ENCODE data around the gene AGL. TPM values are rescaled to one million over a fixed set of nuclear protein-coding genes. Genes with fewer than 3 reads are reported as not detected.
"Not testable (repeated sequence)": the region's sequence is repeated elsewhere in the genome, so short reads cannot be mapped to it uniquely, and the experiment has no call there.

AGL gene
- total RNA-seq, 4 donors from 2014 or later: 9.5 to 26.3 (median 17.0) TPM

- ATAC-seq (ENCODE audit: low FRiP score): no peak
- no peak for TF ChIP-seq CTCF (IDR thresholded peaks at IDR 0.05)
- no peak for DNase-seq (ENCODE audit: low spot score)
These were observed 20.9 kb upstream of the AGL start for GRCh38 chr1:99829269-99829668.

GRCh38 chr1:99833911-99834310 lies 16.2 kb upstream of the AGL start:
- not testable (repeated sequence) for ATAC-seq (ENCODE audit: low FRiP score)

GRCh38 chr1:99836171-99837103 lies 13.7 kb upstream of the AGL start:
- DNase-seq (ENCODE audit: low spot score); ATAC-seq (ENCODE audit: low FRiP score): not testable (repeated sequence)

More at GRCh38 chr1:99833911-99834310, 16.2 kb upstream of the AGL start:
- not testable (repeated sequence) for DNase-seq (ENCODE audit: low spot score)

- not testable (repeated sequence) for ATAC-seq (ENCODE audit: low FRiP score); DNase-seq (ENCODE audit: low spot score)
These were observed 9.8 kb upstream of the AGL start for GRCh38 chr1:99840353-99840752.

- DNase-seq (ENCODE audit: low spot score) (no peak), ATAC-seq (ENCODE audit: low FRiP score) (no peak)
These were observed 6.4 kb upstream of the AGL start for GRCh38 chr1:99843760-99844159.

GRCh38 chr1:99845201-99845600 lies 5.0 kb upstream of the AGL start:
- ATAC-seq (ENCODE audit: low FRiP score); DNase-seq (ENCODE audit: low spot score): not testable (repeated sequence)

More at GRCh38 chr1:99843760-99844159, 6.4 kb upstream of the AGL start:
- no peak for TF ChIP-seq CTCF (IDR thresholded peaks at IDR 0.05)

GRCh38 chr1:99849413-99849743 lies 783 bp upstream of the AGL start:
- TF ChIP-seq CTCF (IDR thresholded peaks at IDR 0.05): no peak
- peak; percentile 25 for ATAC-seq (ENCODE audit: low FRiP score)

GRCh38 chr1:99850459-99851291 lies 514 bp downstream of the AGL start:
- DNase-seq (ENCODE audit: low spot score) (no peak), ATAC-seq (ENCODE audit: low FRiP score) (no peak)
- TF ChIP-seq CTCF (IDR thresholded peaks at IDR 0.05): no peak

More at GRCh38 chr1:99849413-99849743, 783 bp upstream of the AGL start:
- DNase-seq (ENCODE audit: low spot score): no peak
